Stimulated activated CD4-positive, alpha-beta T cell treated with anti-CD3 and anti-CD28 coated beads, Interleukin-2, amount 100 ng/mL, for 48 hours (primary cell): Measurements from ENCODE around the gene SLC1A3.
"Not testable (repeated sequence)": the region's sequence is repeated elsewhere in the genome, so short reads cannot be mapped to it uniquely, and the experiment has no call there.

Experiments
- DNase-seq, 2 donors: peaks; one replicate each; pipeline ENCODE4 v3.0.0-alpha.2; 2020

SLC1A3 gene

DNA sequence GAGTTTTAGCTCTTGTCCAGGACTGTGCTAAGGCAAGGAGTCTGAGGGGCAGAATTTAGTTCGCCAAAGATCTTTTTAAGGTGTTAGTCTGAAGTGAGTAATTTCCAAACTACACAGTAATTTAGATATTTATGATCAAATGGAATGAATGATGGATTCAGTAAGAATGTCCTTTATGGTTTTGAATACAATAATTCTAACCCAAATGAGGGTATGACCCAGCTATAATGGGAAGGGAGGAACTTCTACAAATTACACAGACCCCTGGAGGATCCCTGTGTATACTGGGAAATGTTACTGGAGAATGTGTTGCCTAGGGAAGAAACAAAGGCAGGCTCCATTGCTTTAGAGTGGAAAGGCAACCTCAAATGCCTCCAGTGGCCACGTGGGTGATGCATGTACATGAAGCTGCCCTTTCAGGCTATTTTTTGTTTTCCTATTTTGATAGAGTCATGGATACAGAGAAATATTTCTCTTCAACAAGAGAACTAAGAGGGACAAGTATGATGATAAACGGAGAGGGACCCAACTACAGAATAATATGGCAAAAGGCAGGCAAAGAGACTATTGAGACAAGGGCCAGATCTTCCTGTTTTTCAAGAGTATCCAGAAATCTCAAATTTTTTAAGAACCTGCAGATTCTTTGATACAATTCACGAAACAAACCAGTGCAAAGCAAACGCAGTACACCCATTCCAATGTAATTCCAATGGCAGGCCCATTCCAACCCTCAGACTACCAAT lies 25.4 kb downstream of the SLC1A3 start:
- no peak for DNase-seq

DNA sequence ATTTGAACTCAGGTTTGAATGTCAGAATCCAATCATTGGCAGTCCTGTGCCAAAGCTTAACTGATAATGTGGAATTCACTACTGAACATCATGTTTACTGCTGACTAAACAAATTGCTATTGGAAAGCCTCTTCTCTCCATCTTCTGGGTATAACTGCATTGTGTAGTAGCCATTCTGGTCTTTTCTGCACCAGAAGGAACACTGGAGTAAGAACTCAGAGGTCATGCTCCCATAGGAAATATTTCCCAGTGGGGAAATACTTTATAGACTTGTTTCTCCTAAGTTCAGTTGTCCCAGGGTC lies 25.9 kb downstream of the SLC1A3 start:
- DNase-seq, result no peak

DNA sequence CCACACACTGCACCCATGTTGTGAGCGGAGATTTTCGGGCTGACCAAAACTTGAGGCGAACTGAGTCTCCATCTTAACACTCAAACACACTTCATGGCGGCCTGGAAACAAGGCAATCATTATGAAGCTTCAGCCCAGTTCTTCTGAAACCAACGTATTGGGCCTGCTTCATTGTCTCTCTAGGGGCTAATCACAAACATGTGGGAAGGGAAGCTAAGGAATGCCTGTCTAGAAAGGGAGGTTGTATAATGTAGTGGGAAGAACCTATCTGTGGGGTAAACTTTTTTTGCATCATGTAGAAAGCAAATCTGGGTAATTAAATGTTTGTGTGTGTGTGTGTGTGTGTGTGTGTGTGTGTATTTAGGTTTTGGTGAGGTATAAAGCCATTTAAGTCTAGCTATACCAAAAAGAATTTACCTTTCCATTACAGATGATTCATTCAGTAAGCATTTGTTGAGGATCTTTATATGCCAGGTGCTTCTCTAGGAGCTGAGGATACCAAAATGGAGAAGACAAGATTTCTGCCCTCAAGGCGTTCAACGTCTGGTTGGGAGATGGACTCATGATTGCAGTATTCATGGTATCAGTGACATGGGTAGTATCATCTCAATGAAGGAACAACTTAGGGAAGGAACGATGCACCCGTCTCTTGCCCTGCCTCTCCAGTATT lies 29.4 kb downstream of the SLC1A3 start:
- DNase-seq, result no peak

GRCh38 chr5:36637101-36637500 lies 30.7 kb downstream of the SLC1A3 start:
- no peak for DNase-seq

GRCh38 chr5:36637516-36637915 lies 31.1 kb downstream of the SLC1A3 start:
- DNase-seq, result no peak

- no peak for DNase-seq
Observed at GRCh38 chr5:36638056-36638455, 31.6 kb downstream of the SLC1A3 start.

- DNase-seq, result no peak
Observed at GRCh38 chr5:36640949-36641348, 34.5 kb downstream of the SLC1A3 start.

DNA sequence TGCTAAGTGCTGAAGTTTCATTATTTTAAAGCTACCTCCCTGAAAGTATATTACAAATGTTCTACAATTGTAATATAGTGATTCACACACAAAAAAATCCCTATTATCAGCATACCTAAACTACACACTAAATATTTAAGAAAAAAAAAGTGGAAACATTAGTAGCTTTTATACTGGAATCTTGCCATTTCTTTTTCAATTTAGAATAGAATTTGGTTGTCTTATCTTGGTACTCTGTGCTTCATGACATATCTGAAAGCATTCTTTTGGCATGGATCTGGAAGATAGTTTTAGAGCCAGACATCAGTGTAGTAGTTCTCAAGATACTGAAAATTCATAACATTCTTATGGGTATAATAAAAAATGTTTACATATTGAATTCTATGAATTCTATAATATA lies 35.0 kb downstream of the SLC1A3 start:
- DNase-seq, result no peak

DNA sequence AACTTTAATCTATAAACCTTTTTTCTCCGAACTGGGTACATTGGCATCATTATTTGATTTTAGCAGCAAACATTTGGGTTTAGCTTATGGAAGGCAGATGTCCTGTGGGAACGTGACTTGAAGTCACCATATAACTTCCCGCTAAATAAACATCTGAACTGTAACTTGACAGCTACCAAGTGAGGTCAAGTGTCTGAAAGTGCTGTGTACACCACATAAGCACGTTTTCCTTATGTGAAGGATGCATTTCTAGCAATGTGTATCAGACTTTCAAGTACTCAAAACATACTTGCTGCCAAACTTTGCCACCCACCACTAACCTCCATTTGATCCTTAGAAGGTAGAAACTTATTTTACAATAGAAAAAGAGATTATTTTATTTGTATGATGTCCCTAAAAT lies 35.7 kb downstream of the SLC1A3 start:
- DNase-seq, result no peak

- no peak for DNase-seq
Observed at GRCh38 chr5:36643162-36643561, 36.8 kb downstream of the SLC1A3 start.

GRCh38 chr5:36643841-36644240 lies 37.4 kb downstream of the SLC1A3 start:
- not testable (repeated sequence) for DNase-seq

DNA sequence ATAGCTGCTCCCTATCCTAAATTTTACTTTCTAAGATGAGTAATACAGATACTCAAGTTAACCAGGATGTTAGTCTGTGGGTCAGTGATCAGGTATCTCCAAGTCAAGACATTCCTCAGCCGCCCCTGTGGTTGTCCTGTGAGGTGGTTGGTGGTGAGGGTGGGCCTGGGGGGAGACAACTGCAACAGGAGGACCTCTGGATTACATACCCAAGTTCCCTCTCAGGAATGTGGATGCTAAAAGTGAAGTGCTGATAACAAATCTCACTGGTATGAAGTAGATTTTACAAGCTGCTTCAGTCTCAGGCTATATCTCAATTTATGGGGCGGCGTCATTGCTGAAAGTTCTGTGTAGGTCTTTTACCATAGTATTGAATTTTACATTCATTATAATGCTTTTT lies 38.3 kb downstream of the SLC1A3 start:
- no peak for DNase-seq

- DNase-seq, result no peak
Observed at GRCh38 chr5:36646100-36646499, 39.7 kb downstream of the SLC1A3 start.

DNA sequence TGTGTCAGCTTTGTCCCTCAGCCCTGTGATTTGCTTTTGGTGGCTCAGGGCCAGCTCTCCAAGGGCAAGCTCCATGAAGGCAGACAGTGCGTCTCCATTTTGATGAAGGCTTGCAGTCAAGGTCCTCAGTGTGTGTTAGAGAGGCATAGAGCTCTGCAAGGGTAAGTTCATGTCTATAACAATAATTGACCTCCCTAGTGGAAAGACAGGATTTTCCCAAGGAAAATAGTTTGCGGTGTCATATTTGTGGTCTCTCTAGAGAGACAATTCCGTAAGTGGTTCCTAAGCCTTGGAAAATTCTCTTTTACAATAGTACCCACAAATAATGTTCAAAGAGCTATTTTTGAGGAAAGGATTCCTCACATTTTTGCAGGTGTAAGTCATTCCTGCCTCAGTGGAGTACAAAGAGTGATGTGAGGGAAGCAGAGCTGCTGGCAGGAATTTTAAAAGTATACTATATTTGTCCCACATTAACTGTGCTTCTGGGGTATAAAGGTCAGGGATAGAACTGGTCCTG lies 40.2 kb downstream of the SLC1A3 start:
- no peak for DNase-seq

- no peak for DNase-seq
Observed at GRCh38 chr5:36647046-36647445, 40.6 kb downstream of the SLC1A3 start.

- no peak for DNase-seq
Observed at GRCh38 chr5:36648426-36648825, 42.0 kb downstream of the SLC1A3 start.

- DNase-seq, result no peak
Observed at GRCh38 chr5:36651761-36652685, 45.6 kb downstream of the SLC1A3 start.

GRCh38 chr5:36653044-36653705 lies 46.8 kb downstream of the SLC1A3 start:
- DNase-seq, result no peak

- no peak for DNase-seq
Observed at GRCh38 chr5:36654564-36654963, 48.2 kb downstream of the SLC1A3 start.

GRCh38 chr5:36655161-36655560 lies 48.8 kb downstream of the SLC1A3 start:
- DNase-seq, result no peak

DNA sequence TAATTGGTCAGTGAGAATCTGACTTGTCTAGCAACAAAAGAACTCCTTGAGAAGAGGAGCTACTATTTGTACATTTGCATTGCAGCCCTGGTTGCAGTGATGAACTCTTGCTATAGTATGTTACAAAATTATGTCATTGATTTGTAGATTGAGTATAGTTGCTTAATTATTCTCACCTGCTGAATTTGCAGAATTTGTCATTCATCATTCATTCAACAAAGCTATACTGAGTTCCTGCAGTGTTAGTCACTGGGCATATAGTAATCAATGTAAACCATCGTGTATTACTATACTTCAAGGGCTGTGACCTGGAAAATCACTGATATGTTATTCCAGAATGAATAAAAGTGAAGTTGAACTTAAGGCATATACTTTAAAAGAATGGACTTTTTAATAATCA lies 50.1 kb downstream of the SLC1A3 start:
- no peak for DNase-seq

DNA sequence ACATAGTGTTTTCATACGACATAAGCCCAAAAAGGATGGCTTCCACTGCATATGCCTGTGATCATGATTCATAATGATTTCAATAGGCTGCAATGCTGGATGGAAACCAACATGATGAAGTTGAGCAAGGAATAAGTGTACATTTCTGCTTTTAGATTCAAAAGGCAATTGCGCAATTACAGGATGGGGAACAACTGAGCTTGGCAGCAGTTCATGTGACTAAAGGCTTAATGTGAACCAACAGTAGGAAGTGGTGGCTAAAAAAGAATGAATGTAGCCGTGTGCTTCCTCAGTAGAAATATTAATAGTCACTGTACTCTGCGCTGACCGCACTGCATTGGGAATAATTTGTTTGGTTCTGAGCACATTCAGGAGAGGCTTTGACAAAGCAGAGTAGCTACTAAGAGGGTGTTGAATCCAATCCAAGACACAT lies 51.2 kb downstream of the SLC1A3 start:
- DNase-seq, result no peak
